ENCODE measurements around the gene CCDC80.

CCDC80 gene

GRCh38 chr3:112629425-112629824, 11.5 kb downstream of the CCDC80 start:
- FAIRE-seq: no peak

GRCh38 chr3:112627919-112628466, 12.9 kb downstream of the CCDC80 start:
- no peak for FAIRE-seq

GRCh38 chr3:112627419-112627818, 13.5 kb downstream of the CCDC80 start:
- FAIRE-seq: no peak

GRCh38 chr3:112623717-112624116, 17.2 kb downstream of the CCDC80 start:
- FAIRE-seq: no peak

DNA sequence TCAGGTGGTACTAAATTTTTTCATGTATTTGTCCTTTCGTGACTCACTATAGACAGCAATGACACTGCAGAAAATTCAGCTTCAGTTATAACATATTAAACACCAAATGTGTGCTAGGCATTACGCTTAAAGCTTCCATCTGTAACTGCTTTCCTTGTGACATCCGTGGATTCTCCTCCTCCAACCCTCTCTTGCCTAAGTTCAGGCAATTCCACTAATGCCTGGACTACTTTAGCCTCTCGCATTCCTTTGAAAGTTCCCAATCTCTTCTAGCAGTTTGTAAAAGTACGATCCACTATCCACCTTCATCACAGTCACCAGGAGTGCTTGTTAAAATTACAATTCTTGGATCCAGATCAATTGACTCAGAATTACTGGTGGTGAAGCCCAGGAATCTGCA, 17.7 kb downstream of the CCDC80 start:
- no peak for FAIRE-seq

DNA sequence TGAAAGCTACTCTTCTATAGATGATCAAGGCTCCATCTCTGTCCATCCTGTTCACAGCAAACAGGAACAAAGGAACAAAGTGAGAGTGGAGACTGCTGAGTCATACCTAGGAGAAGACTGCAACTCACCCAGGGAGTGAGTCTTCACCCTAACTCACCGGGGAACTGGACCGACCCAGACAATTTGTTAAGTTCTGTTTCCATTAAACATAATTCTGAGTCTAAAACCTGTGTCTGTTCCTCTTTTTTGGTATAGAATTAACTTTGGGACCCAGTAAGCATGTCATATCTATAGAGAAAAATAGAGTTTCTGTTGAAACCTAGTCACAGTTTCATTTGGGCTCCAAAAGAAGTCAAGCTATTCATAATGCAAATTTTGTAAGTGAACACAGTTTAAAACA, 21.6 kb downstream of the CCDC80 start:
- no peak for FAIRE-seq

GRCh38 chr3:112617285-112617684, 23.7 kb downstream of the CCDC80 start:
- FAIRE-seq: no peak

DNA sequence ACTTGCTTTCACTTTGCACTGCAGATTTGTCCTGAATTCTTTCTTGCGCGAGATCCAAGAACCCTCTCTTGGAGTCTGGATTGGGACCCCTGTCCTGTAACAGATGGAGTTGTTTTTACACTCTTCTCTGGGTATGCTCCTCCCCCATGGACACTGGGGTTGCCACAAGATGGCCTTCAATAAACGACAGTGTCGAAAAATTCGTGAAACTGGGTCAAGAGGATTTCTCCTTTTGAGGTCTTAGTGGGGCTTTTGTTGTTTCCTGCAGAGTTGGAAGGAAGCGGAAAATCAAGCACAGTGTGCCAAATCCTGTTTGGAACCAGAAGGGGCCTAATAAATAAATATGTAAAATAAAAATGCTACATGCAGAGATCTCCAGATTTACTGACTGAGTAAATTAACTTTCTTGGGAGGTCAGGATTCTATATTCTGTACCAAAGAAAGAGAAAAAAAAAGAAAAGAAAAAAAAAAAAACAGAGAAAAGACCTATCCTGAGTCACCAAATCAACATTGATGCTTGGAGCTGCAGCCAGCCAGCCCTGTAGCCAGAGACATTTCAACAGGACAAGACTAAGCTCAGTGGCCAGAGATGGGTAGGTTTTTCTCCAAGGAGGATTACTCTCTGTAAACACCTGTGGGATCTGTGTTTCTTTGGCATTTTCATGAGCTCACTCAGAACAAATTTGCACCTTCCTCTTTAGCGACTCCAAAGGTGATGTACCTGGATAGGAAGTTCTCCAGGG, 24.8 kb downstream of the CCDC80 start:
- FAIRE-seq: no peak

- no peak for FAIRE-seq
These were observed 29.0 kb downstream of the CCDC80 start for GRCh38 chr3:112611752-112612515.

DNA sequence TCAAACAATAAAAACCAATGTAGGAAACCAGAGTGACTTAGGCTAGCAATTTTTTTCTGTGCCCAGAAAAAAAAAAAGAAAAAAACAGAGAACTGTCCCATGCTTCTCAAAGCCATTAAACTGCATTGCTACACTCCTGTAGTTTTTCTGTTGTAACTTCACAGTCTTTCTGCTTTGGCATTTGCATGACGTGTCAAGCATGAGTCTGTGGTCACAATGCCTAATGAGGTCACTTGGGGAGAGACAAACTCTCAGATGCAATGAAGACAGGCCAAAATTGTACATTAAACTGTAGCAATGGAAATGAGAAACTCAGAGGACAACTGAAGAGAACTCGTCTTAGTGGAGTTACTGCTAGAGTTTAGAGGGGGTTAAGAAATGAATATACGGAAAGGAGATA, 30.8 kb downstream of the CCDC80 start:
- no peak for FAIRE-seq

DNA sequence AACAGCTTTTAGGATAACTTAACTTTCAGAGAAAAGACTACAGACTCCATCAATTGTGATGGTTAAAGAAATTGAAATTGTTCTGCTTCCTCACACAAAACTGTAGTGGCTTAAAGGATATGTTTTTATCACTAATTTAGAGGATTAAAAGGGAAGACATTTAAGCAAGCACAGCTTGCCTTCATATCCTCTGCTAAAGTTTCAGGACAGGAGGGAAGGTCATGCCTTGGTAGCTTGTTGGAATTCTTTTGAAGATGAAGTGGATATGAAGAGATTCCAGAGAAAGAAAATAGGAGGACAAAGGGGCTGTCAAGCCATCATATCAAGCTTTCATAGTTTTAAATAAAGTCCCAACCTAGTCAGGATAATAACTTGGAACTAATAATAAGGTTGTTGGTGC, 33.1 kb downstream of the CCDC80 start:
- no peak for FAIRE-seq

DNA sequence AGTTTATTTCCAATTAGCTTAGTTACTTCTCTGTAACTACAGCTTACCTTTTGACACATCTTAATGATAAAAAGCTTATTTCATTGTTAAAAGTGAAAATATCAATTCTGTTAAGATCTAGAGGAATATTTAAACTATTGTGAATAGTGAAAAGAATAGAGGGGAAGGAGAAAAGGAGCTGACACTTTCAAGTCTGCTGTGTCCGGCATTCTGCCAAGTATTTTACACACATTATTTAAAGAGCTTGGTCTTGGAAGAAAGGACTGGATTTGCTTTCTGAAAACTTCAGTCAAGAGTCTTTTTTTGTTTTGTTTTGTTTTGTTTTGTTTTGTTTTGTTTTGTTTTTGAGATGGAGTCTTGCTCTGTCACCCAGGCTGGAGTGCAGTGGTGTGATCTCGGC, 34.8 kb downstream of the CCDC80 start:
- FAIRE-seq: no peak

GRCh38 chr3:112605285-112605684, 35.7 kb downstream of the CCDC80 start:
- no peak for FAIRE-seq

DNA sequence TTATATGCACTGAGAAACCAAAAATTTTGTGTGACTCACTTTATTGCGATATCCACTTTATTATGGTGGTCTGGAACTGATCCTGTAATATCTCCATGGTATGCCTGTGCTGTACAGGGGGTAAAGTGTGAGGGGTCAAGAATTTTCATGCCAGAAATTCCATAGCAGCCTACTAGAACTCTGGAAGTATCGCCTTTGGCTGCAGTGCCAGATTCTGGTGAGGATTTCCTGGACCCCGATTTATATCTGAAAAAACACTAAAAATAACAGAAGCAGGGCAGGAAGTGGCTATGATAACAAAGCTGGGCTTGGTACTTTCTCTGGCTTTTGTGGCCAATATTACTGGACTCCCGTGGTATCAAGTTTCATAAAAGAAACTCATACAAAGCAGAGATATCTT, 36.4 kb downstream of the CCDC80 start:
- FAIRE-seq: no peak

DNA sequence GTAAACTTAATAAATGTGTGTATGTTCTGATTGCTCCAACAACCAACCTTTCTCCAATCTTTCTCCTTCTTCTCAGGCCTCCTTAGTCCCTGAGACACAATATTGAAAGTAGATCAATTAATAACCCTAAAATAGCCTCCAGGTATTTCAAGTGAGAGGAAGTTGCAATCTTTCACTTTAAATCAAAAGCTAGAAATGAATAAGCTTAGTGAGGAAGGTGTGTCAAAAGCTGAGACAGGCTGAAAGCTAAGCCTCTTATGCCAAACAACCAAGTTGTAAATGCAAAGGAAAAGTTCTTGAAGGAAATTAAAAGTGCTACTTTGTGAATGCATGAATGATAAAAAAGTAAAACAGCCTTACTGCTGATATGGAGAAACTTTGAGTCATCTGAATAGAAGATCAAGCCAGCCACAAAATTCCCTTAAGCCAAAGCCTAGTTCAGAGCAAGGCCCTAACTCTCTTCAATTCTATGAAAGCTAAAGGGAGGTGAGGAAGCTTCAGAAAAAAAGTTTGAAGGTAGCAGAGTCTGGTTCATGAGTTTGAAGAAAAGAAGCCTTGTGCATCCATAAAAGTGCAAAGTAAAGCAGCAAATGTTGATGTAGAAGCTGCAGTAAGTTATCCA, 38.6 kb downstream of the CCDC80 start:
- no peak for FAIRE-seq

GRCh38 chr3:112598731-112599130, 42.2 kb downstream of the CCDC80 start:
- no peak for FAIRE-seq

DNA sequence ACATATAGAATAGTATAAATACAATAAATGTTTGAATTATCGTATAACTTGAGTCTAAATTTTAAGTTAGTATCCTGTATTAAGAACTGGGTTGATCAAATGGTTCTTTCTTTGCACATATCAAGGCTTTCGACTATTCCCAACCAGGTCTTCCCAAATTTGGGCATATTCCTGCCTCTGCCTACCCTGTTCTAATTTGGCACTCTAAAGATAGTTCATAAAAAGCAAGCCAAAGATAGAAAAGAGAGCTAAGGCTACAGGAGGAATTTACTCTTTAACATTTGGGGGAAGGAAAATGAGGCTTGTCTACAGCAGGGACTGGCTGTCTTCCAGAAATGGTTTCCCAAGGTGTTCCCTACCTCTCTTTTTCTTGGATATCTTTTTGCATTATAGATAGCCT, 43.0 kb downstream of the CCDC80 start:
- no peak for FAIRE-seq

GRCh38 chr3:112594856-112595255, 46.1 kb downstream of the CCDC80 start:
- no peak for FAIRE-seq

- no peak for FAIRE-seq
These were observed 47.7 kb downstream of the CCDC80 start for GRCh38 chr3:112593258-112593657.

DNA sequence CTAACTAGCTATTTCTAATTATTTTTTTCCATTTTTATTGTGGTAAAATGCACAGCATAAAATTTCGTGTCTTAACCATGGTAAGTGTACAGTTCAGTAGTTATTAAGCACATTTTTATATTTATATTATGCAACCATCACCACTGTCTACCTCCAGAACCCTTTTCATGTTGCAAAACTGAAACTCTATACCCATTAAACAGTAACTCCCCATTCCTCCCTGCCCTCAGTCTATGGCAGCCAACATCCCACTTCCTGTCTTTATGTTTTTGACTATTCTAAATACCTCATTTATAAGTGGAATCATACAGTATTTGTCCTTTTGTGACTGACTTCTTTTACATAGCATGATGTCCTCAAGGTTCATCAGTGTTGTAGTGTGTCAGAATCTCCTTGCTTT, 53.6 kb downstream of the CCDC80 start:
- FAIRE-seq: no peak

GRCh38 chr3:112585782-112586181, 55.2 kb downstream of the CCDC80 start:
- no peak for FAIRE-seq

DNA sequence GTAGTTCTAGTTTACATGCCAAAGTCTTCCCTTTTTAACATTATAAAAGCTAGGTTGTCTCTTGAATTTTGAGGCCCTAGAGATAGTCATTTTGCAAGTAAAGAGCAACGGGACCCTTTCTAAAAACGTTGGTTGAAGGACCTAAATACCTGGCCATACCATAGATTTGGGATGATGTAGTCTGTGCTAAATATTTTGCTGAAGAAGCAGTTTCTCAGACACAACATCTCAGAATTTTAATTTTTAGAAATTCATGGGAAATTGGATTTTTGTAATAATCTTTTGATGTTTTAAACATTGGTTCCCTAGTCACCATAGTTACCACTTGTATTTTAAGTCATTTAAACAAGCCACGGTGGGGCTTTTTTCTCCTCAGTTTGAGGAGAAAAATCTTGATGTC, 57.8 kb downstream of the CCDC80 start:
- FAIRE-seq: no peak

- FAIRE-seq: peak; percentile 93
These were observed 58.6 kb downstream of the CCDC80 start for GRCh38 chr3:112582244-112582874.

Measured in A204.1 (cell line).